ENCODE data around the gene SLC34A3.

SLC34A3 gene

DNA sequence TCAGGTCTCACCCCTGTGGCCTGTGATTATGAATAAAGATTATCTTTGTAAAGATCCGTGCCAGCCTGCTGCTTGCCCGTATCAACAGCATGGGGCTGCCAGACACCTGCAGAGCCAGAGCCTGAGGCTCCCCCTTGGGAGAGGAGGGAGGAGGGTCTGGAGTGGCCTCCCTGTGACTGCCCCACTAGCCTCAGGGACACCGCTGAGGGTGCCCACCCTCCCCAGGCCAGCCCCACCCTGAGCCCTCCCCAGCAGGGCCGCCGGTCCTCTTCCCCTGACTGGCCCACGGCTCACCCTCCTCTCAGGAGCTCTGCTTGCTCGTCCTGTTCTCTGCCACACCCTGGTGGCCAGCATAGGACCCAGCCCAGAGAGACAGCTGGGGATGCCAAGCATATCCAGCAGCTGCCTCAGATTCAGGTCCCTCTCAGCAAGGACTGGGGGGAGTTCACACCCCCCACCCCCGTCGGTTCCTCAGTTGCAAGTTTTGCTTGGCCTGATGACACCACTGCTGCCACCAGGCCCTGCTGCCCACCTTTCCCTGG lies 40.3 kb upstream of the SLC34A3 start:
- peak in 1 of 2 experiments; percentile 82 for DNase-seq (ENCODE audit: low read depth in 1 of 2, low spot score in 1 of 2)
- no peak for TF ChIP-seq JUND (IDR thresholded peaks at IDR 0.05; ENCODE audit: low read depth)
- in situ Hi-C loops (cut with HindIII; ENCODE audit: low pct_unique_long_range_greater_than_20kb, low sequenced_read_pairs), result no loop called here

DNA sequence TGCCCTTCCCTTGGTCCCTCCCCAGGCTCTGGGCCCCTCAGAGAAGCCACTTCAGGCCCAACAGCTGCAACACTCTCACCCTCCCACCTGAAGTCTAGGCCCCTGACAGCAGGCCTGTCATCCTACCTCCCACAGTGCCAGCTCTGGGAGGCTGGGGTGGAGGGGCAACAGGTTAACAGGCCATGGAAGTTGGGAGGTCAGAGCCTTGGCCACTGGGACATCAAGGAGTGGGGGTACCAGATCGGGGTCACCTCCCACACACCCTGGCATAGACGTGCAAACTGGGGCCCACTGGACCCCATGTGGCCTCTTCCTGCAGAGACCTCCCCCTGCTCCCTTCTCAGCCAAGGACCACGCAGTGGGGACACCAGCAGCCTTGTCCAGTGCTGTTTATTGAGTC lies 39.5 kb upstream of the SLC34A3 start:
- DNase-seq (ENCODE audit: low read depth in 1 of 2, low spot score in 1 of 2), result no peak
- in situ Hi-C loops (cut with HindIII; ENCODE audit: low pct_unique_long_range_greater_than_20kb, low sequenced_read_pairs), result no loop called here
- TF ChIP-seq JUND (IDR thresholded peaks at IDR 0.05; ENCODE audit: low read depth), result no peak

DNA sequence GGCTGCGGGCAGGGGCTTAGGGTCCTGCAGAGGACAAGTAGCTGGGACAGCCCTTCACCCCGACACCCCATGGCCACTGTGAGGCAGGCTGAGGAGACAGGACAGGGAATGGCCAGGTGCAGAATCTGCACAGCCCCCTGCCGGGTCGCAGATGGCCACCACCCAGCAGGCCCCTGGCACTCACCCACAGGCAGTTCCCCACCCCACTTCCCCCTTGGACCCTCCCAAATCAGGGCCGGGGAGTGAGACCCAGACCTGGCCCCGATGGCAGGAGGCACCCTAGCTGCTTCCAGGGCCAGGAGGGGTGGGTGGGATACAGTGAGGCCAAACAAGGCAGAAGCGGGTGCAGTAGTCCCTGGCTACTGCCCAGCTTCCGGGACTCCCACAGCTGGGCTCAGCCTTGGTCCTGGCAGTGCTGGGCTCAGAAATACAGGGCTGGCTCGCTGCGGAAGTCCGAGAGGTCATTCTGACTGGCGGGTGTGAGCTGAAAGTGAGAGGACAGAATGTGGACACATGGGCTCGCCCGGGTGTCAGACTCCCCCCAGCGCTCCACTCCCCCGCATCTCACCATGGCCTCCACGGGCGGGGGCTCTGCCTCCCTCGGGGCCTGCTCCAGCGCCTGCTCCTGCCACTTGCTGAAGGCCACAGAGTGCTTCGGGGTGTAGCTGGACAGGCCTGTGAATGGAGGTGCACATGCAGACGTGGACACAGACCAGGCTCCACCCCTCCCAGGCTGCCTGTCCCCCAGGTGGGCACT lies 38.8 kb upstream of the SLC34A3 start:
- no peak for DNase-seq (ENCODE audit: low read depth in 1 of 2, low spot score in 1 of 2)
- in situ Hi-C loops (cut with HindIII; ENCODE audit: low pct_unique_long_range_greater_than_20kb, low sequenced_read_pairs), result no loop called here
- TF ChIP-seq JUND (IDR thresholded peaks at IDR 0.05; ENCODE audit: low read depth), result no peak

DNA sequence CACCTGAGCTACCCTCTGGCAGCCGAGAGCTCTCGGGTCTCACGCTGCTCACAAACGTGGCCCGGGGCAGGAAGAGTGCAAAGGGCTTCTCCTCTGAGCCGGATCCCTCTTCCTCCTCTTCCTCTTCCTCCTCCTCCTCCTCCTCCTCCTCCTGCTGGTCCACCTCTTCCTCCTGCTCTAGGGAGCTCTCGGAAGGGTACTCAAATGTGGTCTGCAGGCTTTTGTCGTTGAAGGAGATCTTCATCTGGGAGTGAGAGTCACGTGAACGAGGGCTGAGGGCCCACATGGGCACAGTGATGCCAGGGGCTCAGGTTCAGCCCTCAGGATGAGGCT lies 38.3 kb upstream of the SLC34A3 start:
- no peak for DNase-seq (ENCODE audit: low read depth in 1 of 2, low spot score in 1 of 2)
- TF ChIP-seq JUND (IDR thresholded peaks at IDR 0.05; ENCODE audit: low read depth), result no peak
- in situ Hi-C loops (cut with HindIII; ENCODE audit: low pct_unique_long_range_greater_than_20kb, low sequenced_read_pairs), result no loop called here

DNA sequence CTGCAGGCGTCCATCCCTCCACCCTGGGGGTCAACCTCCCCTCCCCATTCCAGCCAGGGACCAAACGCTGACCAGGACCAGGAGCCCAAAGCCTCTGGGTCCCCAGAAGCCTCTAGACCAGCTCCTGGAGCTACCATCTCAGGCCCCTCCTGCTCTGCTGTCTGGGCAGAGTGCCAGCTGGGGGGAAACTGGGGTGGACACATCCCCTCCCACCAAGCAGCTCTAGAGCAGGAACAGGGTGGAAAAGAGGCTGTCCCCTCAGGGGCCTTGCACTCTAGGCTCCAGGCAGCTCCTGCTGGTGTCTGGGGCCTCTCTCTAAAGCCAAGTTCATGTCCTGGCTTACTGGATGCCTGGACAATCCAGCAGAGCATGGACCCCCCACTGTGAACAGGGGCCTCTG lies 37.8 kb upstream of the SLC34A3 start:
- in situ Hi-C loops (cut with HindIII; ENCODE audit: low pct_unique_long_range_greater_than_20kb, low sequenced_read_pairs), result no loop called here
- TF ChIP-seq JUND (IDR thresholded peaks at IDR 0.05; ENCODE audit: low read depth), result no peak
- no peak for DNase-seq (ENCODE audit: low read depth in 1 of 2, low spot score in 1 of 2)

DNA sequence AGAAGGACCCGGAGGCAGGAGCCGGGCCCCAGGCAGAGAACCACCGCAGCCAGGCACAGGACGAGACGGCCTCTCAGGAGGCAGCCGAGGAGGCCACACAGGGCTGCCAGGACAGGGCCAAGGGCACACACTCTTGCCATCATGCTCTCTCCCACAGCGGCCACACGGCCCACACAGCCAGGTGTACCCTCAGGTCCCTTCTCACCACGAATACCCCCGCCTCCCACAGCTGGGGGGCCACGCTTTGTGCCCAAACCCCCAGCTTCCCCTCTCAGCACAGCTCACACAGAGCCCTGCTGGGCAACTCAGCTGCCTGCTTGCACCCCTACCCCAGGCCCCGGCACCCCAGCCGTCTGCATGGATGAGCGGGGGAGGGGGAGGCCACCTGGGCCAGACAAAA lies 36.9 kb upstream of the SLC34A3 start:
- no peak for DNase-seq (ENCODE audit: low read depth in 1 of 2, low spot score in 1 of 2)
- in situ Hi-C loops (cut with HindIII; ENCODE audit: low pct_unique_long_range_greater_than_20kb, low sequenced_read_pairs), result no loop called here
- no peak for TF ChIP-seq JUND (IDR thresholded peaks at IDR 0.05; ENCODE audit: low read depth)

DNA sequence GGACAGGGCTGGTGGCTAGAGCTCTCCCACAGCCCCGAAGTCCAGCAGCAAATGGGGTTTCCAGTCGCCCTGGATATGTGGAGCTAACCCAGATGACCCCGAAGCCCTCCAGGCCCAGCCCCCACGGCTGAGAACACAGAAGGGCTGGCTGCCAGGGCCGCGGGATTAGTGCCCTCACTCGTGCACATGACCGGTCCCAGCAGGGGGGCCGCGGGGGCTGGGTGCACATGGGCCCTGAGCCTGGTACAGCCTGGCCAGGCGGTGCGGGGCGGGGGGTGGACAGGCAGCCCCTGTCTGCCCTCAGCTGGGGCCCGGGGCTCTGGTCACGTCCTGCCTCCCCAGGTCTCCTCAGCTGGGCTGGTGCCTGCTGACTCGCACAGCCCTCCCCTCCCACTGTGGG lies 36.3 kb upstream of the SLC34A3 start:
- no peak for TF ChIP-seq JUND (IDR thresholded peaks at IDR 0.05; ENCODE audit: low read depth)
- in situ Hi-C loops (cut with HindIII; ENCODE audit: low pct_unique_long_range_greater_than_20kb, low sequenced_read_pairs), result no loop called here
- DNase-seq (ENCODE audit: low read depth in 1 of 2, low spot score in 1 of 2), result no peak

DNA sequence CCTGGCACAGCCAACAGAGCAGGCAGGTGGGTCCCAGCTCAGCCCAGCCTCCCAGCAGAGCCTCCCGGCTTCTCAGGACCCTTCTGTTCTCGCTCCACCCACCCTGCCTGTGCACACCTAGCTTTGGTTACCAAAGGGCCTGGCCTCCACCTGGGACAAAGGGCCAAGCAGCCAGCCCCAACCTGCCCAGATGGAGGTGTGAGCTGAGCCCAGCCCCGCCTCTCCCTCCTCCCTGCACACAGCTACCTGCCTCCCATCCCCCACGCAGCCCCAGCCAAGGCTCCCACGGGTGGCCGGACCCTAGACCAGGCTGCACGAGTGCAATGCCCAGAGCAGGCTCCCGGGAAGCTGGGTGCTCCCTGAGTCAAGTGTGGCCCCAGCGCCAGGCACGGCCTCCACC lies 35.8 kb upstream of the SLC34A3 start:
- DNase-seq (ENCODE audit: low read depth in 1 of 2, low spot score in 1 of 2), result peak in 1 of 2 experiments; percentile 77
- TF ChIP-seq JUND (IDR thresholded peaks at IDR 0.05; ENCODE audit: low read depth), result no peak
- in situ Hi-C loops (cut with HindIII; ENCODE audit: low pct_unique_long_range_greater_than_20kb, low sequenced_read_pairs), result no loop called here

DNA sequence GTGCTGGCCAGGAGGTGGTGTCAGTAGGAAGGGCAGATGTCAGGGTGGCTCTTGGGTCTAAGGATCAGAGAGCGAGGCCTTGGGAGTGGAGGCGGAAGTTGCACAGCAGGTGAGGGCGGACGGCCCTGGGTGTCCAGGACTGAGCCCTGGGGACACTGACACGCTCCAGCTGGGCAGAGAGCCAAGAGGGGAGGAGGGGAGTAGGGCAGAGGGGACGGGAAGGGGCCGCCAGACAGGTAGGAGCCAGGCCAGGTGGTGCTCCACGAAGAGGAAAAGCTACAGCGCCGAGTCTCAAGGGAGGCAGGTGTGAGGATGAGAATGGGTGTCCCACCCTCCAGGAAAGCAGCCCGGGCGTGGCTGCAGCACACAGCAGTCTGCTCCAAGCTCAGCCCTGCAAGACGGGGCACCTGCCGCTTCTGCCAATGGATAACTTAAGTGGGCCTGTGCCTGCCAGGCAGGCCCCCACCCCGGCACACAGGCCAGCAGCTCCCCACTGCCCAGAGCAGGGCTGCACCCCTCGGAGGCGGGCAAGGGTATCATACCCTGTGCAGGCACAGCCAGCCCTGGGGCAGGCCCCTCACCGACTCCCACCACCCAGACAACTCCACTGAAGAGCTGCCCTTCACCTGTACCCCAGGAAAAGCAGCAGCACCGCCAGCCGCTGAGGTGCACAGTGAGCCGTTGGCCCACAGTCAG lies 35.0 kb upstream of the SLC34A3 start:
- in situ Hi-C loops (cut with HindIII; ENCODE audit: low pct_unique_long_range_greater_than_20kb, low sequenced_read_pairs), result no loop called here
- peak in 1 of 2 experiments; percentile 83 for DNase-seq (ENCODE audit: low read depth in 1 of 2, low spot score in 1 of 2)
- TF ChIP-seq JUND (IDR thresholded peaks at IDR 0.05; ENCODE audit: low read depth), result no peak

DNA sequence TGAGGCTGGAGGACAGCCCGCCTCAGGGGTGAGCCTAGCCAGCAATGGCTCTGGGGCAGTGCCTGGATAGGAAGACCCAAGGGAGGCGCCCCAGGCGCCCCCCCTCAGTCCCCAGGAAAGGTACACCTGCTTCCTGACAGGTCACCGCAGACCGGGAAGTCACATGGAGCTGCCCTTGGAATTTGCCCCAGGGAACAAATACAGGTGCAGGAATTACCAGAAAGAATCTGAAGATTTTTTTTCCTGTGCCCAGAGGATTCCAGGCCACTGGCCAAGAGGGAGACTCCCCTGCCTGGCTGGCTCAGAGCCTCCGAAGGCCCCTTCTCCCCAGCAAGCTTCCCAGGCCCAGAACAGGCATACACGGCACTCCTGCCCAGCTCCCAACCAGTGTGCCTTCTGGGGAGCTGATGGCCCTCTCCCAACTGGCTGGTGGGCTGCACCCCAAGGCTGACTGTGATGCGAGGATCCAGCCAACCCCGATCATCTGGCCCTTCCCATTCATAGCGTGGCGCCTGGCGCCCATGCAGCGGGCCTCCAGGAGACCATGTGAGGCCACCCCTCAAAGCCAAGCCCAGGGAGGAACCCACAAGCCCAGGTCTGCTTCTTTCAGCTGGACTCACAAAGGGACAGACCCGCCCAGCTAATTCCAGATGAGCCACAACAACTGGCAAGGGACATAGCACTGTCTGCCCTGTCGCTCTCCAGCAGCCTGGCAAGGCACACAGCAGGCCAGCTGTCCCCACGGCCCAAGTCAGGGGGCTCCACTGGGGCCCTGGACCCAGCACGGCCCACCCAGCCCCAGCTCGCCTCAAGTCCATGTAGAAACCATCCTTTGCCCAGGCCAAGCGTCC lies 32.4 kb upstream of the SLC34A3 start:
- TF ChIP-seq JUND (IDR thresholded peaks at IDR 0.05; ENCODE audit: low read depth), result no peak
- DNase-seq (ENCODE audit: low read depth in 1 of 2, low spot score in 1 of 2), result peak; percentile 86 to 98
- in situ Hi-C loops (cut with HindIII; ENCODE audit: low pct_unique_long_range_greater_than_20kb, low sequenced_read_pairs), result no loop called here

DNA sequence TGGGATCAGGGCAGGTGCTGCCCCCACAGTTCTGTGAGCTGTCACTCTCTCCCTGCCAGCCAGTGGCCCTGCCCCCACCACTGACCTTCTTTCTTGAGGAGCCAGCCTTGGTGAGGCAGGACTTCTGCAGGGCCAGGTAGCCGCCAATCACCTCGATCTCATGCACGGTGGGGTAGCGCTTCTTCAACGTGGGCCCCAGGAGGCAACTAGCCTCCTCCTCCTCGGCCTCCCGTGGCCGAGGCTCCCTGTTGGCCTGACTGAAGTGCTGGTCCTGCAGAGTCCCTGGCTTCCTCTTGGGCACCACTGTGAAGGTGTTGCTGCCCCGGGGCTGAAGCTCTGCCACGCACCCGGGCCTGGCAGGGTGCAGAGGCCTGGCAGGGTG lies 31.8 kb upstream of the SLC34A3 start:
- DNase-seq (ENCODE audit: low read depth in 1 of 2, low spot score in 1 of 2), result peak in 1 of 2 experiments; percentile 73
- in situ Hi-C loops (cut with HindIII; ENCODE audit: low pct_unique_long_range_greater_than_20kb, low sequenced_read_pairs), result no loop called here
- TF ChIP-seq JUND (IDR thresholded peaks at IDR 0.05; ENCODE audit: low read depth), result no peak

DNA sequence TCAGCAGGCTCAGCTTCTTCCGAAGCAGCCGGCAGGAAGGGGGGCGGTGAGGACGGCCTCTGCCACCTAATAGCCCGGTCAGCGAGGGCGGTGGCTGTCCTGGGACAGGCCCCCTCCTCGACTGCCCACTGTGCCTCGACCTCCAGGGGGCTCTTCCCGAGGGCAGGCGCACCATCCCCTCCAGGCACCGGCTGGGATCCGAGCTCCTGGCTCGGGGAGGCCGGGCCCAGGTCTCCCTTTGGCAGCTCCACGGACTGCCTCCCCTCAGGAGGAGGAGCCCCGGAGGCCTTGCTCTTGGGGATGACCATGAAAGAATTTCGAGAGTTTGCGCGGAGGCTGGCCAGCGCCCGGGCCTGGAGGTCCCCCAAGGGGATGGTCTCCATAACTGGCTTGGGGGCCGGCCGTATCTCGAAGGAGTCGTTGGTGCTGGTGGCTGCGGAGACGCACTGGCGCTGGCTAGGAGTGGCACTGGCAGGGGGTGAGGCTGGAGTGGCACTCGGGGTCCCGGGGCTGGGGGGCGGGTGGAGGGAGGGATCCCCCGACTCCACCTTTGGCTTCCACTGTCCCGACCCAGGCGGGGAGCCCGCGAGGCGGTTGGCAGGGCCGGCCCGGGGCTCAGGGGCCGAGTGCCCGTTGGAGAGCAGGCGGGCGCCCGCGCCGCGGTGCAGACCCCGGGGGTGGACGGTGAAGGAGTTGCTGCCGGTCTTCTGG lies 31.1 kb upstream of the SLC34A3 start:
- in situ Hi-C loops (cut with HindIII; ENCODE audit: low pct_unique_long_range_greater_than_20kb, low sequenced_read_pairs), result no loop called here
- no peak for TF ChIP-seq JUND (IDR thresholded peaks at IDR 0.05; ENCODE audit: low read depth)
- no peak for DNase-seq (ENCODE audit: low read depth in 1 of 2, low spot score in 1 of 2)

Data from T47D (cell line).